ENCODE measurements around the gene NUMB.
"Not testable (repeated sequence)": the region's sequence is repeated elsewhere in the genome, so short reads cannot be mapped to it uniquely, and the experiment has no call there.

NUMB gene

DNA sequence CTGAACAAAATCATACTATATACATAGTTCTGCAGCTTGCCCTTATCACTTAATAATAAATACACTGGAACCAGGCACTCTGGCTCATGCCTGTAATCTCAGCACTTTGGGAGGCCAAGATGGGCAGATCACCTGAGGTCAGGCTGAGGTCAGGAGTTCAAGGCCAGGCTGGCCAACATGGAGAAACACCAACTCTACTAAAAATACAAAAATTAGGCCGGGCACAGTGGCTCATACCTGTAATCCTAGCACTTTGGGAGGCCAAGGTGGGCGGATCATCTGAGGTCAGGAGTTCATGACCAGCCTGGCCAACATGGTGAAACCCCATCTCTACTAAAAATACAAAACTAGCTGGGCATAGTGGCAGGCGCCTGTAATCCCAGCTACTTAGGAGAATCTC is 109.3 kb downstream of the NUMB start:
- DNase-seq = not testable (repeated sequence)

DNA sequence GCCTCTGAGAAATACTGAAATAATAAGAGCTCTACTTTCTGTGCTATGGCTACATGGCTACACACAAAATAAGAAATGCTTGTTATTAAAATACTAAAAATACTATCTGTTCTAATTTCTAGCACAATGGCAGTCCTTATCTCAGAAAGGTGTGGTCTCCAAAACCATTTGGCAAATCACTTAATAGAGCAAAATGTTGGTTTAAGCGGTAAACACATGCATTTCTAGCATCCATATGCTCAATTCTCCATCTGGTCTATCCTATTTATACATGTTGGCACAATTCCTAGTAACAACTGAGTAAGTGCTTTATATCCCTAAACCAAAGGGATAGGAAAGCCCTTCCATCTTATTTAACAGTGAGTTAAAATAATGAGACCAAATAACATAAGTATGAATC is 114.0 kb downstream of the NUMB start:
- DNase-seq = no peak

GRCh38 chr14:73342670-73343069 is 115.7 kb downstream of the NUMB start:
- DNase-seq = no peak

DNA sequence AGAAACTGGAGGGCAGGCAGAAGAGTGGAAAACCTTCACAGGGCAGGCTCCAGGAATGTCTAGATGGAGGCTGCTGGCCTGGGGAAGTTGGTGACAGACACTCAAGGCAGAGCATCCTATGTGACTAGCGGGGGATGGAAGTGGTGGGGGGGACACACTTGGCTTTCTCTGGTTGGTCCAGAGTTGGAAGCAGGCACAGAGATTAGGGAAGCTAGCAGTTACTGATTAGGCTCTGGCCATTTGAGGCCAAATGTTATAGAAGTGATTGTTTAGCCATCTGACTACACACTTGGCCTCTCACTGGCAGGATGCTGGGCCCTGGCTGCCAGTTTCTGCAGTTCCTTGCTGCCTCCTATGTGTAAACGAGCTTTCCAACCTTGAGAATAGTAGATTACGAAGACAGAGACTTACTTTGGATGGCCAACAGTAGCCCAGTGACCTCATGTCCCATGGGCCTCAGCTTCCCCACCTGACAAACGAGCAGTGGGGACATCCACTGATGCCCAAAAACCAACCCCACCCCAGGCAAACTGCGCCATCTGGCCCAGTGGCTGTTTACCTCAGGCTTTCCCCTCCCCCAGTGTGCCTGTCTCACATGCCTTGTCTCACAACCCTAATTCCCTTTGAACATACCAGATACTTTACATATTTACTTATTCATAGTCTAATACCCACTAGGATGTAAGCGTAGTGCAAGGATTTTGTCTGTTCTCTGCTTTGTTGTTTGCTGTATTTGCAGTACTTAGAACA is 118.3 kb downstream of the NUMB start:
- DNase-seq = no peak

- no peak for DNase-seq
These were observed 119.1 kb downstream of the NUMB start for GRCh38 chr14:73339206-73339605.

- no peak for DNase-seq
These were observed 119.8 kb downstream of the NUMB start for GRCh38 chr14:73338551-73338950.

DNA sequence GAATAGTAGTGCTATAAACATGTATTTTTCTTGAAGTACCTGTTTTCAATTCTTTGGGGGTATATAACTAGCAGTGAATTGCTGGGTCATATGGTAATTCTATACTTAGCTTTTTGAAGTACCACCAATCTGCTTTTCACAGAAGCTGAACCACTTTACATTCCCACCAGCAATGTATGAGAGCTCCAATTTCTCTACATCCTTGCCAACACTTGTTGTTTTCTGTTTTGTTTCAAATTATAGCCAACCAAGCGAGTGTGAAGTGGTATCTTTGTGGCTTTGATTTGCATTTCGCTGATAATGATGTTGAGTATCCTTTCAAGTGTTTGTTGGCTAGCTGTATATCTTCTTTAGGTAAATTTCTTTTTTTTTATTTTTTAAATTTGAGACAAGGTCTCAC is 125.3 kb downstream of the NUMB start:
- no peak for DNase-seq

GRCh38 chr14:73325630-73326299 is 132.6 kb downstream of the NUMB start:
- no peak for DNase-seq

DNA sequence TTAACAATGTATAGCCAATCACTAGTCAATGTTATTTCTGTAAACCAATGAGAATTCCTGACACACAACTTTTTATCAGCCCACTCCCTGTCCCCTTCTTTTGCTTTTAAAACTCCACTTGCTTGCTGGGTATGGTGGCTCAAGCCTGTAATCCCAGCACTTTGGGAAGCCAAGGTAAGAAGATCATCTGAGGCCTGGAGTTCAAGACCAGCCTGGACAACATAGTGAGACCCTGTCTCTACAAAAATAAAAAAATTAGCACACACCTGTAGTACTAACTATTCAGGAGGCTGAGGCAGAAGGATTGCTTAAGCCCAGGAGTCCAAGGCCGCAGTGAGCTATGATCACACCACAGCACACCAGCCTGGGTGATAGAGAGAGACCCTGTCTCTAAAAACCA is 133.3 kb downstream of the NUMB start:
- no peak for DNase-seq

DNA sequence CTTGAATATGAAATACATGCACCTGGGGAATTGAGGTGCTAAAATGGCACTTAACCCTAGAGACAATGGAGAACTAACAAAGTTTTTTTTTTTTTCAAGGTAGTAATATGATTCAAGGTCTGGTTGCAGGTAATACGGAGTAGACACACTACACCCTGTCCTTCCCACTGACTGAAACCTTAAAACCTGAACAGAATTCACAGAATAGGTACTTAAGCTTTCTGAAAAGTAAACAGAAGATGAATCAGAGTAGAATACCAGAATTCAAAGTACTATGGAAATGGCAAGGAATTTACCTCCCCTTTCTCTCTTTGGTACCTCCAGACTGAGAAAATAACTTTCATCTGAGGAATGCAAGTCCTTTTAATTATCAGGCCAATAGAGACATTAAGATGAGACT is 133.8 kb downstream of the NUMB start:
- no peak for DNase-seq

DNA sequence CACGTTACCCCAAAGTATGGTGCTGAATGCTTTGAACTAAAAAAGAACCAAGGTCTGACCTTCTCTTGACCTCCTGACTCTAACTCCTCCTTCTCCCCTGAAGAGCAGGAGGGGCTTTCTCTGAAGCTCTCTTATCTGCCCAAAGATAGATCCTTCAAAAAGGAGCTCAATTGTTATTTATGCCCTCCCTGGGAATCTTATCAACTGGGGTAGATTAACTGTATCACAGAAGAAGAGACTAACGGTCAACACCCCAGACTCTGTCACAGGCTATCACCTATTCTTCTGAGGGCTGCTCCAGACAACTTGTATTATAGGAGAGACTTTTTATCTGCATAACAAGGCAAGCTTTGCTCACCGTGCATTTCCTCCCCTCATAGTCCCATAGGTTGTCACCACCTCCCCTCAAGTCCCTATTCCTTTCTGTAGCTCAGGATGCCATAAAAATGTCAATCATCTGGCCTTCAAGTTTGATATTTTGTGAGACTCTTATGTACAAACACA is 134.4 kb downstream of the NUMB start:
- DNase-seq = no peak

GRCh38 chr14:73313151-73313550 is 145.2 kb downstream of the NUMB start:
- DNase-seq = no peak

DNA sequence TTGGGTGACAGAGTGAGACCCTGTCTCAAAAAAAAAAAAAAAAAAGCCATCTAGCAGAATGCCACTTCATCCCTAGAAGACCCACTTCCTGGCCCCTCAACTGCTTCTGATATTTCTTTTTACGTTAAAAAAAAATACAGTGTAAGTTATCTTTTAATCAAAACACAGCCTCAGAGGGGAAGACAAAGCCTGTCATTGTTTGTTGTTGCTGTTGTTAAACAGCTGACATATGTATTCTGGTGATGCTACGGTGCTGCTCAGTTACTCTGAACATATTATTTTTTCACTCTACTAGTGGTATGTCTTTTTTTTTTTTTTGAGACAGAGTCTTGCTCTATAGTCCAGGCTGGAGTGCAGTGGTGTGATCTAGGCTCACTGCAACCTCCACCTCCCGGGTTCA is 145.7 kb downstream of the NUMB start:
- no peak for DNase-seq

DNA sequence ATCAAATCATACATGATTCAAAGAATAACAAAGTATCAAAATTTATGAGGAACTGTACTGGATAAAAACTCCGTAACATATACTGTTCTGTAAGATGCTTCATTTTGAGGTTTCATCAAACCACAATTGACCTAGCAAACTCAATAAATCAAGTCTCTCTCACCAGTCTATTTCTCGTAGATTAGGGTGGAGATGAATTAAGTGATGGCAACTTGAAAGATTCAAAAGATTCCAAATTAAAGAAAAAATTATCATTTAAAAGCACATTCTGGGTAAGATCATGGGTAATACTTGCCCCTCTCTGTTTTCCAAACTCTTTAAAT is 146.7 kb downstream of the NUMB start:
- no peak for DNase-seq

DNA sequence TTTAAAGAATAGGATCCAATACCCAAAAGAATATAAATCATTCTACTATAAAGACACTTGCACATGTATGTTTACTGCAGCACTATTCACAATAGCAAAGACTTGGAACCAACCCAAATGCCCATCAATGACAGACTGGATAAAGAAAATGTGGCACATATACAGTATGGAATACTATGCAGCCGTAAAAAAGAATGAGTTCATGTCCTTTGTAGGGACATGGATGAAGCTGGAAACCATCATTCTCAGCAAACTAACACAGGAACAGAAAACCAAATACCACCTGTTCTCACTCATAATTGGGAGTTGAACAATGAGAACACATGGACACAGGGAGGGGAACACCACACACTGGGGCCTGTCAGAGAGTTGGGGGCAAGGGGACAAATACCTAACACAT is 149.1 kb downstream of the NUMB start:
- DNase-seq = not testable (repeated sequence)

- no peak for DNase-seq
These were observed 151.1 kb downstream of the NUMB start for GRCh38 chr14:73307261-73307660.

GRCh38 chr14:73305499-73305898 is 152.8 kb downstream of the NUMB start:
- no peak for DNase-seq

DNA sequence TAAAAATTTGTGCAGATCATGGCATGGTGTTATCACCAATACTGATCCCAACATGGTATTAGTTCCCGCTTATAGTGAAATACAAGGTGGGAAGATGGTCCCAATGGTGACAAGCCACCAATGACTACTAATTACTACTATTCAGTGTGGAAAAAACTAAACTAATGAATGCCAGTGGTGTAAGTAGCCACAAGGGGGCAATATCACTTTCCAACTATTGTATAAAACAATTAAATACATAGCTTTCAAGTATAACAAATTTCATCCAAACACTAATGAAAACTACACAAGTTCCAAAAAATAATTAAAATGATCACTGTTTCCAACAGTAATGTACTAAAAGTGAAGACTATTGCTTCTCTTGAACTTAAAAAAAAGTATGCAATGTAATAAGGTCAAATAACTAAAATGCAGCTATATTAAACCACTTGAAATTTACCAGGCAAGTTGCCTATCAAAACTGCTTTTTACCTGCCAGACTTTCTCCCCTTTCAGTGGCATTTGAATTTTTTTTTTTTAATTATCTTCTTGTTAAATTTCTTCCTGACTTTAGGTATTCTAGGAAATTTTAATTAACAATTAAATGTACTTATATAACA is 163.0 kb downstream of the NUMB start:
- no peak for DNase-seq

DNA sequence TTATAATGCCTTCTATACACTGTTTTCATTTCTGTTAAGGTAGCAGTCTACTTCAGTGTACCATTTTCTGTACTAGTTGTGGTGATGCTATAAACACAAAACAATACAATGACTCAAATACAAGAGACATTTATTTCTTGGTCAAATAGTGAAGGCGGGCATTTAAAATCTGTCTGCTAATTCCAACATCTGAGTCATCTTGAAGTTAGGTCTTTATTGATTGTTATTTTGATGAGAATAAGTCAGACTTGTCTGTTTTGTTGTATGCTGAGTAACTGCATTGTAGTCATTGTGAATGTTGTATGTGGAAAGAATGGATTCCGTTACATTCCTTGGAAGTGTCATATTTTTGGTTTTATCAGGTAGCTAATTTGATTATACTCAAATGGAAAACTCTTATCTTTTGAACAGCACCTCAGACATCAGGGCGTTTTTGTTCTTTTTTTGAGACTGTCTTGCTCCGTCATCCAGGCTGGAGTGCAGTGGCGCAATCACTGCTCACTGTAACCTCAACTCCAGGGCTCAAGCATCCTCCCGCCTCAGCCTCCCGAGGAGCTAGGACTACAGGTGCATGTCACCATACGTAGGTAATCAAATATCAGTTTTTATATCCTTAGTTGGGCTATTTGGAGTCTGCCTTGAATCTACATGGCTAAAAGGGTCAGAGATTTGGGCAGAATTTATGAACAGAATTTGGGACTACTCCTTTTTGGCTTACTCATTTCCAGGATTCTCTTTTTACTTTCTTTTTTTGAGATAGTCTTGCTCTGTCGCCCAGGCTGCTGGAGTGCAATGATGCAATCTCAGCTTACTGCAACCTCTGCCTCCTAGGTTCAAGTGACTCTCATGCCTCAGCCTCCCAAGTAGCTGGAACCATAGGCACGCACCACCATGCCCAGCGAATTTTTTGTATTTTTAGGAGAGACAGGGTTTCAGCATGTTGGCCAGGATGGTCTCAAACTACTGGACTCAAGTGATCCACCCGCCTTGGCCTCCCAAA is 164.3 kb downstream of the NUMB start:
- no peak for DNase-seq

DNA sequence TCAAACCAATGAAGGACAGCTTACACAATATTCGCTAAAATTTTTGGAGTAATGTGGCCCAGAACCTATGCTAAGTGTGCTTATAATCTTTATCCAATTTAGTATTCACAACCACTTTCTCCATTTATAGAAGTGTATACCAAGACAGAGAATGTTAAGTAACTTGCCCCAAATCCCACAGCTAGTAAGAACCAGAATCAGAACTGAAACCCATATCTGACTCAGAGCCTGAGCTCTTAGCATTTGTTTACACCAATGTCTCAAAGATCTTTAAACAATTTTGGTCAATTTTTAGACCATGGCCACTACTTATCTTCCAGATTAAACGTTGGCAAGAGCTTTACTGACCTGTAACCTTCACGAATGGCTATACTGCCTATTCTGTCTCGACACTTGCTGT is 168.1 kb downstream of the NUMB start:
- no peak for DNase-seq

- no peak for DNase-seq
These were observed 168.6 kb downstream of the NUMB start for GRCh38 chr14:73289729-73290128.

DNA sequence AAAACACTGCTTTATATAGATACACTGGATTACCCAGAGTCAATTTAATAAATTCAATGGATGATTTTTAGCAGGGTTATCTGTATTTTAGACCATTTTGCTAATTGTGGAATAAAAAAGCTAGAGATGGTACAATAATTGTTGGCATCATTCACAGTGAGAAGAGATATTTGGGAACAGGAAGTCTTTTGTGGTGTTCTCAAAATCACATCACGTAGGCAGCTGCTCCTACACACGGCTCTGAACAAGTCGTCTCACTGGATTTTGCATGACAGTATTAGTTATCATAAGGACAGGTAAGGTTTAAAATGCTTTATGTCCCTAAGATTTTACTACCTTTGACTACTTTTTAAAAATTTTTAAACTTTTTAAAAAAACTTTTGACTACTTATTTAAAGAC is 169.0 kb downstream of the NUMB start:
- DNase-seq = no peak

DNA sequence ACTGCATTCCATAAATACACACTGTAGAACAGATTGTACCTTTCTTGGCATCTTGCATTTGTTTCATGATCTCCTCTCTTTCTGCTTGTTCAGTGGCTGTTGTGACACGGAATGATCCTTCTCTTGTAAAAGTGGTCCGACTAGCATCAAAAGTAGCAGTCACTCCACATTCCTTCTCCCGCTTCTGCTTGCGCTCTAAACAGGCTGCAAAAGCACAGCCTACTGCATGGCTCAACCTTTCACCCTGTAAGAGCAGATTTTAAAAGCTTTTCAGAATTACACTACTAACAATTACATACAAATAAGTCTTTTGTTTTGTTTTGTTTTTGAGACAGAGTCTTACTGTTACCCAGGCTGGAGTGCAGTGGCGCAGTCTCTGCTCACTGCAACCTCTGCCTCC is 171.3 kb downstream of the NUMB start:
- no peak for DNase-seq
